A549 treated with ZK216348 at 1 μM for 4 hours (cell line): ENCODE results near the gene RPS23. TPM values are rescaled to one million over a fixed set of nuclear protein-coding genes. Genes with fewer than 3 reads are reported as not detected.

ENCODE experiments used
- total RNA-seq: library from RNA; stranded (reverse); fragments of 200-300 nt; extraction: Qiagen RNA extraction; gene quantifications from 5 replicates; pipeline ENCODE4 v1.2.3, GENCODE V29; 2022; ENCODE audit warnings: low read depth

Gene RPS23
- 3,159 to 4,095 TPM (median 3,418 TPM) in 5 replicates for total RNA-seq

GRCh38 chr5:82277987-82278710 lies at the start of gene RPS23:
TSS of gene RPS23 (minus strand) at chr5:82278354. CDS start at chr5:82278323, 31 bp downstream.

